PC-9 (cell line): ENCODE measurements around the gene CD300E. TPM values are rescaled to one million over a fixed set of nuclear protein-coding genes. Genes with fewer than 3 reads are reported as not detected.

ENCODE experiments used
- BruUV-seq: library from RNA; stranded (reverse); fragments of 400-500 nt; replicated peaks from 2 replicates; lab custom pipeline; 2021; lab: Mats Ljungman, UMichigan
- CTCF ChIA-PET: fragments of 300-600 bp; sonication (Branson Sonifier 250); formaldehyde crosslinking; loops from one replicate; lab custom pipeline; 2022; ENCODE audit warnings: antibody characterized with exemption; lab: Charles Lee
- POLR2A ChIA-PET: fragments of 300-600 bp; sonication (Branson Sonifier 250); formaldehyde crosslinking; loops from one replicate; lab custom pipeline; 2022; ENCODE audit warnings: antibody characterized with exemption; ENCODE audit not compliant: unreplicated experiment; lab: Charles Lee
- DNase-seq, 2 experiments: peaks; one replicate each; pipeline versions ENCODE4 v3.0.0 to v3.0.0-alpha.2; 2015 to 2022; ENCODE audit warnings: mixed read lengths in 1 of 2
- H2AFZ ChIP-seq: fragments of 200-600 bp; sonication (generic); 2 replicates; pipeline ENCODE4 v1.8.1; 2017; ENCODE audit warnings: antibody characterized with exemption
- H3F3A ChIP-seq: fragments of 200-600 bp; sonication (generic); 2 replicates; pipeline ENCODE4 v1.8.1; 2017; ENCODE audit warnings: antibody characterized with exemption, mild to moderate bottlenecking, low read depth; ENCODE audit not compliant: insufficient read depth
- H3K27ac ChIP-seq: fragments of 200-600 bp; sonication (generic); 2 replicates; pipeline ENCODE4 v1.6.1; 2016; ENCODE audit warnings: mixed run types
- H3K27me3 ChIP-seq: fragments of 200-600 bp; sonication (generic); 2 replicates; pipeline ENCODE4 v1.6.1; 2016; ENCODE audit warnings: low read depth, mixed run types; ENCODE audit not compliant: insufficient read depth
- H3K36me3 ChIP-seq: fragments of 200-600 bp; sonication (generic); 2 replicates; pipeline ENCODE4 v1.6.1; 2016; ENCODE audit warnings: low read depth, mixed run types
- H3K4me1 ChIP-seq: fragments of 200-600 bp; sonication (generic); replicated peaks from 2 replicates; pipeline ENCODE4 v1.6.1; 2016; ENCODE audit warnings: mixed run types; ENCODE audit not compliant: insufficient read depth
- H3K4me2 ChIP-seq: fragments of 200-600 bp; sonication (generic); 2 replicates; pipeline ENCODE4 v1.6.1; 2017; ENCODE audit warnings: mixed run types
- H3K4me3 ChIP-seq: fragments of 200-600 bp; sonication (generic); 2 replicates; pipeline ENCODE4 v1.6.1; 2016; ENCODE audit warnings: mixed run types
- H3K79me2 ChIP-seq: fragments of 200-600 bp; sonication (generic); 2 replicates; pipeline ENCODE4 v1.6.1; 2017; ENCODE audit warnings: low read depth, mixed run types
- H3K9me2 ChIP-seq: fragments of 200-600 bp; sonication (generic); 2 replicates; pipeline ENCODE4 v1.8.1; 2017; ENCODE audit warnings: mild to moderate bottlenecking; ENCODE audit not compliant: insufficient read depth
- H3K9me3 ChIP-seq: fragments of 200-600 bp; sonication (generic); 2 replicates; pipeline ENCODE4 v1.8.1; 2016; ENCODE audit warnings: low read depth; ENCODE audit not compliant: insufficient read depth
- H4K20me1 ChIP-seq: fragments of 200-600 bp; sonication (generic); 2 replicates; pipeline ENCODE4 v1.8.1; 2017; ENCODE audit not compliant: insufficient read depth
- CTCF ChIP-seq: fragments of 200-600 bp; sonication (generic); conservative IDR thresholded peaks from 2 replicates; pipeline ENCODE4 v1.6.1; 2017; ENCODE audit warnings: mixed run types, antibody characterized with exemption, mild to moderate bottlenecking, moderate library complexity
- EZH2 ChIP-seq: fragments of 200-600 bp; sonication (generic); IDR thresholded peaks from 2 replicates; pipeline ENCODE4 v1.8.0; 2017; ENCODE audit warnings: antibody characterized with exemption, low read depth
- intact Hi-C: fragments of 100-400 bp; cut with micrococcal nuclease; formaldehyde crosslinking; loops from one replicate; pipeline ENCODE4 v1.10.0; 2022; ENCODE audit not compliant: unreplicated experiment
- total RNA-seq: library from RNA; stranded (reverse); gene quantifications from 2 replicates; pipeline ENCODE4 v1.2.3, GENCODE V29; 2021

Gene CD300E
- total RNA-seq, 1 experiment from 2014 or later: not detected

- Histone ChIP-seq H3K9me2 (no peaks in the 10 kb centered on the region), H4K20me1 (no peaks in the 10 kb centered on the region), H3K4me3 (no peak overlapping the region), H2AFZ (no peak overlapping the region), H3K27ac (no peak overlapping the region), H3F3A (no peaks in the 10 kb centered on the region), H3K4me1 (no peaks in the 10 kb centered on the region), H3K27me3 (peaks cover 83% of the 10 kb centered on the region), H3K9me3 (no peaks in the 10 kb centered on the region), H3K4me2 (no peak overlapping the region), H3K79me2 (no peaks in the 10 kb centered on the region), H3K36me3 (no peaks in the 10 kb centered on the region)
- ChIA-PET CTCF (interaction anchor here (0.7 kb wide), 2 partner anchors 12 to 361 kb away, joined by 4 to 5 read pairs; no protein-coding TSS in a partner anchor), POLR2A (no interaction called here)
- no peak for DNase-seq
- no peak for TF ChIP-seq CTCF
- no peak for TF ChIP-seq EZH2
- intact Hi-C loops: no loop called here
- BruUV-seq: no TSS peak
Observed at GRCh38 chr17:74591503-74591902, 32.0 kb downstream of the CD300E start.

GRCh38 chr17:74585711-74586110, 37.8 kb downstream of the CD300E start:
- DNase-seq: no peak
- no peaks in the 10 kb centered on the region for H3K36me3 ChIP-seq
- intact Hi-C loops: no loop called here
- no peaks in the 10 kb centered on the region for H3F3A ChIP-seq
- no peak overlapping the region for H2AFZ ChIP-seq
- H3K4me2 ChIP-seq: no peak overlapping the region
- CTCF ChIA-PET: no interaction called here
- H3K27me3 ChIP-seq: peaks cover 89% of the 10 kb centered on the region
- H3K4me1 ChIP-seq: no peaks in the 10 kb centered on the region
- H3K4me3 ChIP-seq: no peak overlapping the region
- no peak overlapping the region for H3K27ac ChIP-seq
- POLR2A ChIA-PET: no interaction called here
- H4K20me1 ChIP-seq: no peaks in the 10 kb centered on the region
- no peaks in the 10 kb centered on the region for H3K79me2 ChIP-seq
- no peak for TF ChIP-seq EZH2
- no peak for TF ChIP-seq CTCF
- BruUV-seq: no TSS peak
- H3K9me3 ChIP-seq: no peaks in the 10 kb centered on the region
- H3K9me2 ChIP-seq: no peaks in the 10 kb centered on the region

- TF ChIP-seq EZH2 (no peak), CTCF (no peak)
- intact Hi-C loops: no loop called here
- ChIA-PET CTCF (no interaction called here), POLR2A (no interaction called here)
- no peak overlapping the region for H3K4me2 ChIP-seq
- BruUV-seq: no TSS peak
- H3K27me3 ChIP-seq: peaks cover 92% of the 10 kb centered on the region
- H3K4me1 ChIP-seq: no peaks in the 10 kb centered on the region
- H3K79me2 ChIP-seq: no peaks in the 10 kb centered on the region
- no peaks in the 10 kb centered on the region for H3K9me2 ChIP-seq
- no peak overlapping the region for H2AFZ ChIP-seq
- H4K20me1 ChIP-seq: no peaks in the 10 kb centered on the region
- DNase-seq: no peak
- no peak overlapping the region for H3K4me3 ChIP-seq
- no peak overlapping the region for H3K27ac ChIP-seq
- H3K9me3 ChIP-seq: no peaks in the 10 kb centered on the region
- H3K36me3 ChIP-seq: no peaks in the 10 kb centered on the region
- H3F3A ChIP-seq: no peaks in the 10 kb centered on the region
Observed at GRCh38 chr17:74584292-74585060, 39.1 kb downstream of the CD300E start.
